ENCODE results near the gene FBL.
"Not testable (repeated sequence)": the region's sequence is repeated elsewhere in the genome, so short reads cannot be mapped to it uniquely, and the experiment has no call there.

- not testable (repeated sequence) for TF ChIP-seq SIN3A (IDR thresholded peaks at IDR 0.05; ENCODE audit: low read depth, low read length); ZNF274 (IDR thresholded peaks at IDR 0.05; ENCODE audit: insufficient read depth, insufficient read length); ZBED1 (IDR thresholded peaks at IDR 0.05; ENCODE audit: borderline replicate concordance); ATF2 (IDR thresholded peaks at IDR 0.05; ENCODE audit: low read length); SMC3 (IDR thresholded peaks at IDR 0.05; ENCODE audit: borderline replicate concordance, low read length)
Observed at GRCh38 chr19:39889872-39890754, 43.9 kb upstream of the FBL start.

All from GM12878 (cell line).